ENCODE data around the gene TAB2.

TAB2 gene

GRCh38 chr6:149431905-149432775 is 114.6 kb downstream of the TAB2 start:
- Histone ChIP-seq H2AK5ac (ENCODE audit: low read length, severe bottlenecking) (no peak overlapping the region), H3K14ac (ENCODE audit: low read length in 2 of 2) (no peak overlapping the region), H3K36me3 (ENCODE audit: control insufficient read depth in 1 of 2, insufficient read depth in 2 of 2, low read depth in 1 of 2, low read length in 2 of 2) (no peaks in the 10 kb centered on the region), H2BK12ac (ENCODE audit: low read length in 2 of 2) (no peak overlapping the region), H4K8ac (ENCODE audit: low read length) (no peak overlapping the region), H3K27ac (ENCODE audit: low read length, poor library complexity, severe bottlenecking) (no peak overlapping the region), H3K4me2 (ENCODE audit: low read length, poor library complexity, severe bottlenecking) (peak overlapping the region; percentile 70), H4K91ac (ENCODE audit: low read length) (no peak overlapping the region), H3K9me3 (ENCODE audit: control insufficient read depth, low read length) (no peaks in the 10 kb centered on the region), H3K27me3 (ENCODE audit: control insufficient read depth in 1 of 2, insufficient read depth in 1 of 2, low read length in 2 of 2) (peaks cover 0 to 21% of the 10 kb centered on the region in 2 experiments), H2BK5ac (ENCODE audit: low read depth, low read length, poor library complexity, severe bottlenecking) (no peak overlapping the region), H3K9ac (ENCODE audit: low read length) (peak overlapping the region; percentile 45), H2AFZ (ENCODE audit: low read depth, low read length) (no peak overlapping the region), H3K4me3 (ENCODE audit: insufficient read depth in 1 of 2, low read depth in 1 of 2, low read length in 2 of 2) (peak overlapping the region in 1 of 2 experiments; percentile 63), H3K4me1 (ENCODE audit: control insufficient read depth, insufficient read depth, low read depth, low read length) (peaks cover 2% of the 10 kb centered on the region), H3K79me1 (replicated peaks; ENCODE audit: low read length, poor library complexity, severe bottlenecking) (no peaks in the 10 kb centered on the region), H3K4ac (ENCODE audit: low read depth in 1 of 2, low read length in 2 of 2) (no peak overlapping the region), H3K18ac (ENCODE audit: low read depth in 1 of 2, low read length in 2 of 2) (no peak overlapping the region), H2BK15ac (ENCODE audit: low read depth, poor library complexity, severe bottlenecking) (no peak overlapping the region), H3K23ac (ENCODE audit: low read length in 2 of 2) (no peak overlapping the region), H2BK120ac (ENCODE audit: low read depth, low read length) (no peak overlapping the region)
- WGBS, result 30% methylated on average over 12 of the region's 19 CpGs
- DNase-seq, result peak; percentile 78

GRCh38 chr6:149433405-149433804 is 115.9 kb downstream of the TAB2 start:
- H3K4me2 ChIP-seq (ENCODE audit: low read length, poor library complexity, severe bottlenecking), result no peak overlapping the region
- H3K14ac ChIP-seq (ENCODE audit: low read length in 2 of 2), result no peak overlapping the region
- H3K79me1 ChIP-seq (replicated peaks; ENCODE audit: low read length, poor library complexity, severe bottlenecking), result no peaks in the 10 kb centered on the region
- H2BK5ac ChIP-seq (ENCODE audit: low read depth, low read length, poor library complexity, severe bottlenecking), result no peak overlapping the region
- no peak overlapping the region for H2BK15ac ChIP-seq (ENCODE audit: low read depth, poor library complexity, severe bottlenecking)
- H3K4ac ChIP-seq (ENCODE audit: low read depth in 1 of 2, low read length in 2 of 2), result no peak overlapping the region
- no peak for DNase-seq
- no peak overlapping the region for H3K18ac ChIP-seq (ENCODE audit: low read depth in 1 of 2, low read length in 2 of 2)
- no peak overlapping the region for H2AK5ac ChIP-seq (ENCODE audit: low read length, severe bottlenecking)
- no peak overlapping the region for H3K23ac ChIP-seq (ENCODE audit: low read length in 2 of 2)
- H3K36me3 ChIP-seq (ENCODE audit: control insufficient read depth in 1 of 2, insufficient read depth in 2 of 2, low read depth in 1 of 2, low read length in 2 of 2), result no peaks in the 10 kb centered on the region
- H4K8ac ChIP-seq (ENCODE audit: low read length), result no peak overlapping the region
- no peak overlapping the region for H2BK12ac ChIP-seq (ENCODE audit: low read length in 2 of 2)
- no peak overlapping the region for H3K4me3 ChIP-seq (ENCODE audit: insufficient read depth in 1 of 2, low read depth in 1 of 2, low read length in 2 of 2)
- no peak overlapping the region for H2AFZ ChIP-seq (ENCODE audit: low read depth, low read length)
- no peak overlapping the region for H3K9ac ChIP-seq (ENCODE audit: low read length)
- no peak overlapping the region for H2BK120ac ChIP-seq (ENCODE audit: low read depth, low read length)
- H3K27me3 ChIP-seq (ENCODE audit: control insufficient read depth in 1 of 2, insufficient read depth in 1 of 2, low read length in 2 of 2), result peaks cover 0 to 15% of the 10 kb centered on the region in 2 experiments
- H3K27ac ChIP-seq (ENCODE audit: low read length, poor library complexity, severe bottlenecking), result no peak overlapping the region
- H3K4me1 ChIP-seq (ENCODE audit: control insufficient read depth, insufficient read depth, low read depth, low read length), result peaks cover 2% of the 10 kb centered on the region
- WGBS, result 78% methylated on average over 2 of the region's 2 CpGs
- H3K9me3 ChIP-seq (ENCODE audit: control insufficient read depth, low read length), result no peaks in the 10 kb centered on the region
- H4K91ac ChIP-seq (ENCODE audit: low read length), result no peak overlapping the region

- H3K9me3 ChIP-seq (ENCODE audit: control insufficient read depth, low read length), result no peaks in the 10 kb centered on the region
- H2AFZ ChIP-seq (ENCODE audit: low read depth, low read length), result no peak overlapping the region
- H2BK120ac ChIP-seq (ENCODE audit: low read depth, low read length), result no peak overlapping the region
- no peak for DNase-seq
- H2BK15ac ChIP-seq (ENCODE audit: low read depth, poor library complexity, severe bottlenecking), result no peak overlapping the region
- no peak overlapping the region for H3K4me2 ChIP-seq (ENCODE audit: low read length, poor library complexity, severe bottlenecking)
- H3K4me3 ChIP-seq (ENCODE audit: insufficient read depth in 1 of 2, low read depth in 1 of 2, low read length in 2 of 2), result no peak overlapping the region
- H3K23ac ChIP-seq (ENCODE audit: low read length in 2 of 2), result no peak overlapping the region
- peaks cover 2% of the 10 kb centered on the region for H3K4me1 ChIP-seq (ENCODE audit: control insufficient read depth, insufficient read depth, low read depth, low read length)
- no peak overlapping the region for H4K91ac ChIP-seq (ENCODE audit: low read length)
- no peak overlapping the region for H3K27ac ChIP-seq (ENCODE audit: low read length, poor library complexity, severe bottlenecking)
- H3K18ac ChIP-seq (ENCODE audit: low read depth in 1 of 2, low read length in 2 of 2), result no peak overlapping the region
- no peaks in the 10 kb centered on the region for H3K36me3 ChIP-seq (ENCODE audit: control insufficient read depth in 1 of 2, insufficient read depth in 2 of 2, low read depth in 1 of 2, low read length in 2 of 2)
- no peak overlapping the region for H3K14ac ChIP-seq (ENCODE audit: low read length in 2 of 2)
- no peaks in the 10 kb centered on the region for H3K79me1 ChIP-seq (replicated peaks; ENCODE audit: low read length, poor library complexity, severe bottlenecking)
- no peak overlapping the region for H2AK5ac ChIP-seq (ENCODE audit: low read length, severe bottlenecking)
- no peak overlapping the region for H2BK5ac ChIP-seq (ENCODE audit: low read depth, low read length, poor library complexity, severe bottlenecking)
- H3K4ac ChIP-seq (ENCODE audit: low read depth in 1 of 2, low read length in 2 of 2), result no peak overlapping the region
- no peak overlapping the region for H4K8ac ChIP-seq (ENCODE audit: low read length)
- H3K9ac ChIP-seq (ENCODE audit: low read length), result no peak overlapping the region
- no CpG with 5 or more reads among the region's 1 CpG for WGBS
- peaks cover 0 to 12% of the 10 kb centered on the region in 2 experiments for H3K27me3 ChIP-seq (ENCODE audit: control insufficient read depth in 1 of 2, insufficient read depth in 1 of 2, low read length in 2 of 2)
- H2BK12ac ChIP-seq (ENCODE audit: low read length in 2 of 2), result no peak overlapping the region
Measured at GRCh38 chr6:149433881-149434280, 116.4 kb downstream of the TAB2 start.

- Histone ChIP-seq H3K79me1 (replicated peaks; ENCODE audit: low read length, poor library complexity, severe bottlenecking) (no peaks in the 10 kb centered on the region), H4K8ac (ENCODE audit: low read length) (no peak overlapping the region), H3K4me1 (ENCODE audit: control insufficient read depth, insufficient read depth, low read depth, low read length) (peaks cover 6% of the 10 kb centered on the region)
Measured at GRCh38 chr6:149435919-149436586, 118.5 kb downstream of the TAB2 start.

More at GRCh38 chr6:149435919-149436586, 118.5 kb downstream of the TAB2 start:
- H3K9ac ChIP-seq (ENCODE audit: low read length), result no peak overlapping the region
- no peak overlapping the region for H2BK15ac ChIP-seq (ENCODE audit: low read depth, poor library complexity, severe bottlenecking)
- H3K4me2 ChIP-seq (ENCODE audit: low read length, poor library complexity, severe bottlenecking), result no peak overlapping the region
- 91% methylated on average over 13 of the region's 13 CpGs for WGBS
- H3K36me3 ChIP-seq (ENCODE audit: control insufficient read depth in 1 of 2, insufficient read depth in 2 of 2, low read depth in 1 of 2, low read length in 2 of 2), result no peaks in the 10 kb centered on the region
- H3K27ac ChIP-seq (ENCODE audit: low read length, poor library complexity, severe bottlenecking), result no peak overlapping the region
- no peaks in the 10 kb centered on the region for H3K9me3 ChIP-seq (ENCODE audit: control insufficient read depth, low read length)
- no peak for DNase-seq
- no peak overlapping the region for H3K14ac ChIP-seq (ENCODE audit: low read length in 2 of 2)
- H3K23ac ChIP-seq (ENCODE audit: low read length in 2 of 2), result no peak overlapping the region
- no peak overlapping the region for H2BK12ac ChIP-seq (ENCODE audit: low read length in 2 of 2)
- no peak overlapping the region for H2AK5ac ChIP-seq (ENCODE audit: low read length, severe bottlenecking)
- H2BK120ac ChIP-seq (ENCODE audit: low read depth, low read length), result no peak overlapping the region
- H3K4me3 ChIP-seq (ENCODE audit: insufficient read depth in 1 of 2, low read depth in 1 of 2, low read length in 2 of 2), result no peak overlapping the region
- H3K27me3 ChIP-seq (ENCODE audit: control insufficient read depth in 1 of 2, insufficient read depth in 1 of 2, low read length in 2 of 2), result peaks cover 0 to 17% of the 10 kb centered on the region in 2 experiments
- no peak overlapping the region for H2AFZ ChIP-seq (ENCODE audit: low read depth, low read length)
- no peak overlapping the region for H3K4ac ChIP-seq (ENCODE audit: low read depth in 1 of 2, low read length in 2 of 2)
- H2BK5ac ChIP-seq (ENCODE audit: low read depth, low read length, poor library complexity, severe bottlenecking), result no peak overlapping the region
- H3K18ac ChIP-seq (ENCODE audit: low read depth in 1 of 2, low read length in 2 of 2), result no peak overlapping the region
- H4K91ac ChIP-seq (ENCODE audit: low read length), result peak overlapping the region; percentile 15
